PFSK-1 (cell line): ENCODE data around the gene RGS9.

Experiments
- FOXP2 ChIP-seq: optimal IDR thresholded peaks from 2 replicates; pipeline ENCODE3; 2011; ENCODE audit warnings: borderline replicate concordance, control low read depth, inconsistent platforms; ENCODE audit not compliant: insufficient read depth; ENCODE audit errors: extremely low read length, extremely low read depth
- POLR2AphosphoS5 ChIP-seq: IDR thresholded peaks from 2 replicates; pipeline ENCODE4 v1.6.1; 2012; ENCODE audit warnings: low read depth, mild to moderate bottlenecking, control low read depth, low read length, moderate library complexity
- SIN3A ChIP-seq: IDR thresholded peaks from 2 replicates; pipeline ENCODE4 v1.6.1; 2012; ENCODE audit warnings: mild to moderate bottlenecking, low read length, moderate library complexity, borderline replicate concordance; ENCODE audit not compliant: insufficient read depth
- TF ChIP-seq, protein P1 (sequence below), 2 experiments: IDR thresholded peaks; 2 replicates each; pipeline versions ENCODE4 v1.6.1 to v1.8.0; 2011 to 2012; ENCODE audit warnings: low read depth in 2 of 2, low read length in 2 of 2, control low read depth in 1 of 2, inconsistent platforms in 1 of 2, mild to moderate bottlenecking in 1 of 2, moderate library complexity in 1 of 2; ENCODE audit not compliant: insufficient read depth in 1 of 2

GRCh38 chr17:65204001-65204400 lies 66.8 kb downstream of the RGS9 start:
- TF ChIP-seq POLR2AphosphoS5 (no peak), SIN3A (no peak), FOXP2 (no peak)
- TF ChIP-seq, protein P1, sequence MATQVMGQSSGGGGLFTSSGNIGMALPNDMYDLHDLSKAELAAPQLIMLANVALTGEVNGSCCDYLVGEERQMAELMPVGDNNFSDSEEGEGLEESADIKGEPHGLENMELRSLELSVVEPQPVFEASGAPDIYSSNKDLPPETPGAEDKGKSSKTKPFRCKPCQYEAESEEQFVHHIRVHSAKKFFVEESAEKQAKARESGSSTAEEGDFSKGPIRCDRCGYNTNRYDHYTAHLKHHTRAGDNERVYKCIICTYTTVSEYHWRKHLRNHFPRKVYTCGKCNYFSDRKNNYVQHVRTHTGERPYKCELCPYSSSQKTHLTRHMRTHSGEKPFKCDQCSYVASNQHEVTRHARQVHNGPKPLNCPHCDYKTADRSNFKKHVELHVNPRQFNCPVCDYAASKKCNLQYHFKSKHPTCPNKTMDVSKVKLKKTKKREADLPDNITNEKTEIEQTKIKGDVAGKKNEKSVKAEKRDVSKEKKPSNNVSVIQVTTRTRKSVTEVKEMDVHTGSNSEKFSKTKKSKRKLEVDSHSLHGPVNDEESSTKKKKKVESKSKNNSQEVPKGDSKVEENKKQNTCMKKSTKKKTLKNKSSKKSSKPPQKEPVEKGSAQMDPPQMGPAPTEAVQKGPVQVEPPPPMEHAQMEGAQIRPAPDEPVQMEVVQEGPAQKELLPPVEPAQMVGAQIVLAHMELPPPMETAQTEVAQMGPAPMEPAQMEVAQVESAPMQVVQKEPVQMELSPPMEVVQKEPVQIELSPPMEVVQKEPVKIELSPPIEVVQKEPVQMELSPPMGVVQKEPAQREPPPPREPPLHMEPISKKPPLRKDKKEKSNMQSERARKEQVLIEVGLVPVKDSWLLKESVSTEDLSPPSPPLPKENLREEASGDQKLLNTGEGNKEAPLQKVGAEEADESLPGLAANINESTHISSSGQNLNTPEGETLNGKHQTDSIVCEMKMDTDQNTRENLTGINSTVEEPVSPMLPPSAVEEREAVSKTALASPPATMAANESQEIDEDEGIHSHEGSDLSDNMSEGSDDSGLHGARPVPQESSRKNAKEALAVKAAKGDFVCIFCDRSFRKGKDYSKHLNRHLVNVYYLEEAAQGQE (IDR thresholded peaks at IDR 0.05; ENCODE audit: insufficient read depth in 1 of 2, low read depth in 2 of 2, low read length in 2 of 2) = no peak
